ENCODE data around the gene PRL.

Gene PRL

GRCh38 chr6:22288721-22289120 lies 8.1 kb downstream of the PRL start:
- TF ChIP-seq ZSCAN4 (tag by site-specific recombination; IDR thresholded peaks at IDR 0.05) (peak; percentile 77), ZSCAN5A (tag by site-specific recombination; IDR thresholded peaks at IDR 0.05) (no peak)
- H3K36me3 ChIP-seq (ENCODE audit: control insufficient read depth in 2 of 2, insufficient read depth in 1 of 2, low read length in 2 of 2): no peaks in the 10 kb centered on the region
- POLR2A ChIA-PET: no interaction called here
- H3K9me3 ChIP-seq (ENCODE audit: control insufficient read depth, insufficient read depth, low read depth, low read length): no peaks in the 10 kb centered on the region
- CTCF ChIA-PET: no interaction called here
- no peak overlapping the region for H3K4me3 ChIP-seq (ENCODE audit: low read depth, low read length)
- H3K4me1 ChIP-seq (ENCODE audit: control insufficient read depth, insufficient read depth, low read length): no peaks in the 10 kb centered on the region
- no peak overlapping the region for H3K27ac ChIP-seq (ENCODE audit: extremely low read depth, low read depth, low read length)

DNA sequence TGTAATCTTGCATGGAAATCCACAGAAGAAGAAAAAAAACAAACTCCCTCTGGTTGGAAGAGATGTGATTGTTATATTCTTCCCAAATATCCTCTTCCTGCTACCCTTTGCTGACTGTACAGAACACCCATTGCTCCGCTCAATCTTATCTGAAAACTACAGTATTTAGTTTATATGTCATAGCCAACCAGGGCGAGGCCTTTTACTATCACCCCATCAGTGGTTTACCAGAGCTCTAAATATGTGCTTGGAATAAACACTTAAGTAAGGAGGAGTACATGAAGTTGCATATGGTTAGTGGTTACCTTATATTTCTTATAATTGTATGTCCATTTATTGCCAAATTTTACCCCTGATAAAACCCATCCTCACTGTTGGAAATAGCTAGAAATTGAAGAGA lies 12.2 kb downstream of the PRL start:
- ChIA-PET CTCF (no interaction called here), POLR2A (interaction anchor here (0.6 kb wide), 1 partner anchor 1003 kb away, joined by 4 read pairs; no protein-coding TSS in a partner anchor)
- H3K4me3 ChIP-seq (ENCODE audit: low read depth, low read length): no peak overlapping the region
- TF ChIP-seq BCL11B (tag by site-specific recombination; IDR thresholded peaks at IDR 0.05; ENCODE audit: low read depth) (no peak), ZNF704 (tag by site-specific recombination; IDR thresholded peaks at IDR 0.05) (no peak), ZNF792 (tag by site-specific recombination; IDR thresholded peaks at IDR 0.05) (no peak), ZNF707 (tag by site-specific recombination; IDR thresholded peaks at IDR 0.05) (no peak), MEIS1 (CRISPR knock-in tag; IDR thresholded peaks at IDR 0.05; ENCODE audit: borderline replicate concordance) (no peak), ZBTB8A (tag by site-specific recombination; IDR thresholded peaks at IDR 0.05) (no peak)
- TF ChIP-seq, protein P1, sequence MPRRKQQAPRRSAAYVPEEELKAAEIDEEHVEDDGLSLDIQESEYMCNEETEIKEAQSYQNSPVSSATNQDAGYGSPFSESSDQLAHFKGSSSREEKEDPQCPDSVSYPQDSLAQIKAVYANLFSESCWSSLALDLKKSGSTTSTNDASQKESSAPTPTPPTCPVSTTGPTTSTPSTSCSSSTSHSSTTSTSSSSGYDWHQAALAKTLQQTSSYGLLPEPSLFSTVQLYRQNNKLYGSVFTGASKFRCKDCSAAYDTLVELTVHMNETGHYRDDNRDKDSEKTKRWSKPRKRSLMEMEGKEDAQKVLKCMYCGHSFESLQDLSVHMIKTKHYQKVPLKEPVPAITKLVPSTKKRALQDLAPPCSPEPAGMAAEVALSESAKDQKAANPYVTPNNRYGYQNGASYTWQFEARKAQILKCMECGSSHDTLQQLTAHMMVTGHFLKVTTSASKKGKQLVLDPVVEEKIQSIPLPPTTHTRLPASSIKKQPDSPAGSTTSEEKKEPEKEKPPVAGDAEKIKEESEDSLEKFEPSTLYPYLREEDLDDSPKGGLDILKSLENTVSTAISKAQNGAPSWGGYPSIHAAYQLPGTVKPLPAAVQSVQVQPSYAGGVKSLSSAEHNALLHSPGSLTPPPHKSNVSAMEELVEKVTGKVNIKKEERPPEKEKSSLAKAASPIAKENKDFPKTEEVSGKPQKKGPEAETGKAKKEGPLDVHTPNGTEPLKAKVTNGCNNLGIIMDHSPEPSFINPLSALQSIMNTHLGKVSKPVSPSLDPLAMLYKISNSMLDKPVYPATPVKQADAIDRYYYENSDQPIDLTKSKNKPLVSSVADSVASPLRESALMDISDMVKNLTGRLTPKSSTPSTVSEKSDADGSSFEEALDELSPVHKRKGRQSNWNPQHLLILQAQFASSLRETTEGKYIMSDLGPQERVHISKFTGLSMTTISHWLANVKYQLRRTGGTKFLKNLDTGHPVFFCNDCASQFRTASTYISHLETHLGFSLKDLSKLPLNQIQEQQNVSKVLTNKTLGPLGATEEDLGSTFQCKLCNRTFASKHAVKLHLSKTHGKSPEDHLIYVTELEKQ (tag by site-specific recombination; IDR thresholded peaks at IDR 0.05; ENCODE audit: borderline replicate concordance): no peak
- H3K36me3 ChIP-seq (ENCODE audit: control insufficient read depth in 2 of 2, insufficient read depth in 1 of 2, low read length in 2 of 2): no peaks in the 10 kb centered on the region
- H3K4me1 ChIP-seq (ENCODE audit: control insufficient read depth, insufficient read depth, low read length): no peaks in the 10 kb centered on the region
- H3K9me3 ChIP-seq (ENCODE audit: control insufficient read depth, insufficient read depth, low read depth, low read length): no peaks in the 10 kb centered on the region
- H3K27ac ChIP-seq (ENCODE audit: extremely low read depth, low read depth, low read length): no peak overlapping the region

DNA sequence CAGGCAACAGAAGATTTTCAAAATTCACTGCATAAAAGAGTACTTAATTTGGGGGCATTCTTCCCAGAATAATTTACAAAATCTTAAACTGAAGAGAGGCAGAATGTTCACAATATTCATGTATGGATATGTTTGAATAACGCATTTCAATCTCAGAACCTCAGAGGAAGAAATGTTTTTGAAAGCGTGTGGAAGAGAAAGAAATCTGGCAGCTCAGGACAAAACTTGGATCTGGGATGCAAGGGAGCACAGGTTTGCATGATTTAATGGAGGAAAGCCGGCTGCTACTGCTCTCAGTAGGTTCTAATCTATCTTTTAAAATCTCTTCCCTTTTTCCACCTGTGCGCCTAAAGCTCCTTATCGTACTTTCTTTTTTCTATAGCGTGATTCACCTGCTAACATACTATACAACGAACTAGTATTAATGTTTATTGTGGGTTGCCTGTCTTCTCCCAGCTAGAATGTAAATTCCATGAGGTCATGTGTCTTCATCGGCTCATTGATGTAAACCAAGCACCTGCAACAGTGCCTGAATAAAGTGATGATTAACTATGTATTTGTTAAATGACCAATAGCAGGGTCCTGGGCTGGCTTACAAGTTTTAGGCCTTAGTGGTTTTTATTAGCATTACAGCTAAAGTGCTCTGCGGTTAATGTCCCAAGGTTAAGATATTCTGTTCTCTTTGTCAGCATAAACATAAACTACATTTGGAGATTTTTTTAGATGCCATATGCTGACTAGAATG lies 15.3 kb downstream of the PRL start:
- CTCF ChIA-PET: no interaction called here
- POLR2A ChIA-PET: no interaction called here
- Histone ChIP-seq H3K9me3 (ENCODE audit: control insufficient read depth, insufficient read depth, low read depth, low read length) (no peaks in the 10 kb centered on the region), H3K4me3 (ENCODE audit: low read depth, low read length) (no peak overlapping the region), H3K36me3 (ENCODE audit: control insufficient read depth in 2 of 2, insufficient read depth in 1 of 2, low read length in 2 of 2) (no peaks in the 10 kb centered on the region), H3K27ac (ENCODE audit: extremely low read depth, low read depth, low read length) (no peak overlapping the region), H3K4me1 (ENCODE audit: control insufficient read depth, insufficient read depth, low read length) (no peaks in the 10 kb centered on the region)
- TF ChIP-seq ZIC2 (tag by site-specific recombination; IDR thresholded peaks at IDR 0.05) (no peak), ZNF133 (tag by site-specific recombination; IDR thresholded peaks at IDR 0.05) (no peak), ZNF777 (tag by site-specific recombination; IDR thresholded peaks at IDR 0.05; ENCODE audit: borderline replicate concordance) (no peak), ZNF596 (tag by site-specific recombination; IDR thresholded peaks at IDR 0.05) (no peak), ZNF664 (tag by site-specific recombination; IDR thresholded peaks at IDR 0.05) (no peak), IKZF3 (tag by site-specific recombination; IDR thresholded peaks at IDR 0.05) (no peak), OSR2 (tag by site-specific recombination; IDR thresholded peaks at IDR 0.05) (no peak), ZNF221 (tag by site-specific recombination; IDR thresholded peaks at IDR 0.05; ENCODE audit: borderline replicate concordance) (no peak), ZNF830 (tag by site-specific recombination; IDR thresholded peaks at IDR 0.05; ENCODE audit: low read depth) (no peak), ZNF610 (tag by site-specific recombination; IDR thresholded peaks at IDR 0.05; ENCODE audit: borderline replicate concordance) (no peak), ZNF274 (IDR thresholded peaks at IDR 0.05; ENCODE audit: low read length) (no peak), ZNF274 (tag by site-specific recombination; IDR thresholded peaks at IDR 0.05; ENCODE audit: borderline replicate concordance) (no peak), ZNF670 (tag by site-specific recombination; IDR thresholded peaks at IDR 0.05; ENCODE audit: low read depth) (no peak)
- TF ChIP-seq, protein P2, sequence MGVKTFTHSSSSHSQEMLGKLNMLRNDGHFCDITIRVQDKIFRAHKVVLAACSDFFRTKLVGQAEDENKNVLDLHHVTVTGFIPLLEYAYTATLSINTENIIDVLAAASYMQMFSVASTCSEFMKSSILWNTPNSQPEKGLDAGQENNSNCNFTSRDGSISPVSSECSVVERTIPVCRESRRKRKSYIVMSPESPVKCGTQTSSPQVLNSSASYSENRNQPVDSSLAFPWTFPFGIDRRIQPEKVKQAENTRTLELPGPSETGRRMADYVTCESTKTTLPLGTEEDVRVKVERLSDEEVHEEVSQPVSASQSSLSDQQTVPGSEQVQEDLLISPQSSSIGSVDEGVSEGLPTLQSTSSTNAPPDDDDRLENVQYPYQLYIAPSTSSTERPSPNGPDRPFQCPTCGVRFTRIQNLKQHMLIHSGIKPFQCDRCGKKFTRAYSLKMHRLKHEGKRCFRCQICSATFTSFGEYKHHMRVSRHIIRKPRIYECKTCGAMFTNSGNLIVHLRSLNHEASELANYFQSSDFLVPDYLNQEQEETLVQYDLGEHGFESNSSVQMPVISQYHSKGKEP (tag by site-specific recombination; IDR thresholded peaks at IDR 0.05): no peak

Measured in HEK293 (cell line).